HepG2 (cell line): ENCODE results near the gene KCNJ2.

Experiments
- ATF1 ChIP-seq: IDR thresholded peaks from 2 replicates; pipeline ENCODE4 v1.6.1; 2016; ENCODE audit warnings: mild to moderate bottlenecking, control low read depth
- CTCF ChIP-seq: sonication (generic); formaldehyde crosslinking; IDR thresholded peaks from 2 replicates; pipeline ENCODE4 v1.5.0; 2020; ENCODE audit warnings: mild to moderate bottlenecking, missing genetic modification reagents, moderate library complexity
- EP300 ChIP-seq, 3 experiments: sonication (generic) in 1 of 3; formaldehyde crosslinking in 1 of 3; IDR thresholded peaks; 2 replicates each; pipeline versions ENCODE4 v1.5.1 to v1.6.1; 2011 to 2020; ENCODE audit warnings: low read depth in 2 of 3, low read length in 2 of 3, borderline replicate concordance in 1 of 3, improper control_type of control experiment in 1 of 3, mild to moderate bottlenecking in 1 of 3, missing genetic modification reagents in 1 of 3, moderate library complexity in 1 of 3
- NFRKB ChIP-seq: fragments of 450-650 bp; IDR thresholded peaks from 2 replicates; pipeline ENCODE4 v1.6.1; 2017
- RAD21 ChIP-seq: fragments of 450-650 bp; formaldehyde crosslinking; IDR thresholded peaks from 2 replicates; pipeline ENCODE4 v1.5.0; 2020; ENCODE audit warnings: mild to moderate bottlenecking
- ZNF362 ChIP-seq: sonication (generic); formaldehyde crosslinking; IDR thresholded peaks from 2 replicates; pipeline ENCODE4 v1.4.0; 2020; ENCODE audit warnings: missing genetic modification reagents, mild to moderate bottlenecking, borderline replicate concordance
- ZNF841 ChIP-seq: sonication (generic); formaldehyde crosslinking; IDR thresholded peaks from 2 replicates; pipeline ENCODE4 v1.8.1; 2023; ENCODE audit warnings: missing genetic modification reagents, borderline replicate concordance

GRCh38 chr17:70171159-70171558, 1.8 kb downstream of the KCNJ2 start:
- TF ChIP-seq RAD21: no peak
- TF ChIP-seq NFRKB: no peak
- TF ChIP-seq CTCF (CRISPR knock-in tag): no peak
- TF ChIP-seq EP300 (IDR thresholded peaks at IDR 0.05; ENCODE audit: low read depth in 2 of 2, low read length in 2 of 2): no peak
- TF ChIP-seq EP300 (CRISPR knock-in tag; IDR thresholded peaks at IDR 0.05; ENCODE audit: borderline replicate concordance): no peak
- no peak for TF ChIP-seq ZNF362 (CRISPR knock-in tag)
- TF ChIP-seq ATF1 (CRISPR knock-in tag): no peak
- TF ChIP-seq ZNF841 (CRISPR knock-in tag): no peak
